PFSK-1 (cell line): Measurements from ENCODE around the gene WNK2.

Experiments
- FOXP2 ChIP-seq: optimal IDR thresholded peaks from 2 replicates; pipeline ENCODE3; 2011; ENCODE audit warnings: borderline replicate concordance, control low read depth, inconsistent platforms; ENCODE audit not compliant: insufficient read depth; ENCODE audit errors: extremely low read length, extremely low read depth
- POLR2AphosphoS5 ChIP-seq: IDR thresholded peaks from 2 replicates; pipeline ENCODE4 v1.6.1; 2012; ENCODE audit warnings: low read depth, mild to moderate bottlenecking, control low read depth, low read length, moderate library complexity
- REST ChIP-seq, 2 experiments: IDR thresholded peaks; 2 replicates each; pipeline versions ENCODE4 v1.6.1 to v1.8.0; 2011 to 2012; ENCODE audit warnings: low read depth in 2 of 2, low read length in 2 of 2, control low read depth in 1 of 2, inconsistent platforms in 1 of 2, mild to moderate bottlenecking in 1 of 2, moderate library complexity in 1 of 2; ENCODE audit not compliant: insufficient read depth in 1 of 2
- SIN3A ChIP-seq: IDR thresholded peaks from 2 replicates; pipeline ENCODE4 v1.6.1; 2012; ENCODE audit warnings: mild to moderate bottlenecking, low read length, moderate library complexity, borderline replicate concordance; ENCODE audit not compliant: insufficient read depth
- TAF1 ChIP-seq: IDR thresholded peaks from 2 replicates; pipeline ENCODE4 v1.6.1; 2012; ENCODE audit warnings: low read length, control low read depth, borderline replicate concordance; ENCODE audit not compliant: insufficient read depth

Gene WNK2

GRCh38 chr9:93184432-93185265 lies 710 bp downstream of the WNK2 start:
- TF ChIP-seq POLR2AphosphoS5 (no peak), SIN3A (no peak), FOXP2 (no peak), TAF1 (no peak), REST (IDR thresholded peaks at IDR 0.05; ENCODE audit: insufficient read depth in 1 of 2, low read depth in 2 of 2, low read length in 2 of 2) (no peak)

GRCh38 chr9:93185266-93186214 lies 1.6 kb downstream of the WNK2 start:
- no peak for TF ChIP-seq FOXP2
- no peak for TF ChIP-seq POLR2AphosphoS5
- TF ChIP-seq TAF1, result no peak
- no peak for TF ChIP-seq REST (IDR thresholded peaks at IDR 0.05; ENCODE audit: insufficient read depth in 1 of 2, low read depth in 2 of 2, low read length in 2 of 2)
- no peak for TF ChIP-seq SIN3A

GRCh38 chr9:93186215-93186945 lies 2.4 kb downstream of the WNK2 start:
- TF ChIP-seq REST (IDR thresholded peaks at IDR 0.05; ENCODE audit: insufficient read depth in 1 of 2, low read depth in 2 of 2, low read length in 2 of 2) (no peak), SIN3A (no peak), POLR2AphosphoS5 (no peak), TAF1 (no peak), FOXP2 (no peak)

GRCh38 chr9:93187047-93187446 lies 3.1 kb downstream of the WNK2 start:
- no peak for TF ChIP-seq REST (IDR thresholded peaks at IDR 0.05; ENCODE audit: insufficient read depth in 1 of 2, low read depth in 2 of 2, low read length in 2 of 2)
